ENCODE data around the gene LAIR1.

LAIR1 gene

DNA sequence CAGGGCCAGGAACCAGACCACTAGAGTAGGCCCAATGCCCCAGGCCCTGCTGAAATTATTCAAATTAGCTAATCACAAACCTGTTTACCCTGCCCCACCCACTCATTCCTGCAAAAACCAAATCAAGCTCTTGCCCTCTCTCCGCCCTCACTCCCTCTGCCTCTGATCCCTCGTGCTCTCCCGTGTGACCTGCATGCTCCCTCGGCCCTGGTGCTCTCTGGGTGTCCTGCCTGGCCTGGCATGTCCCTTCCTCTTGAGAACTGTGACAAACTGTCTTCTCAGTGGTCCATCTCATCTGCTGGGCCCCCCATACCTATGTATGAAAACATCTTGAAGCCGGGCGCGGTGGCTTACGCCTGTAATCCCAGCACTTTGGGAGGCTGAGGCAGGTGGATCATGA, 38.3 kb upstream of the LAIR1 start:
- H3K4me3 ChIP-seq (ENCODE audit: low read depth, low read length) = no peak overlapping the region
- TF ChIP-seq, protein P1, sequence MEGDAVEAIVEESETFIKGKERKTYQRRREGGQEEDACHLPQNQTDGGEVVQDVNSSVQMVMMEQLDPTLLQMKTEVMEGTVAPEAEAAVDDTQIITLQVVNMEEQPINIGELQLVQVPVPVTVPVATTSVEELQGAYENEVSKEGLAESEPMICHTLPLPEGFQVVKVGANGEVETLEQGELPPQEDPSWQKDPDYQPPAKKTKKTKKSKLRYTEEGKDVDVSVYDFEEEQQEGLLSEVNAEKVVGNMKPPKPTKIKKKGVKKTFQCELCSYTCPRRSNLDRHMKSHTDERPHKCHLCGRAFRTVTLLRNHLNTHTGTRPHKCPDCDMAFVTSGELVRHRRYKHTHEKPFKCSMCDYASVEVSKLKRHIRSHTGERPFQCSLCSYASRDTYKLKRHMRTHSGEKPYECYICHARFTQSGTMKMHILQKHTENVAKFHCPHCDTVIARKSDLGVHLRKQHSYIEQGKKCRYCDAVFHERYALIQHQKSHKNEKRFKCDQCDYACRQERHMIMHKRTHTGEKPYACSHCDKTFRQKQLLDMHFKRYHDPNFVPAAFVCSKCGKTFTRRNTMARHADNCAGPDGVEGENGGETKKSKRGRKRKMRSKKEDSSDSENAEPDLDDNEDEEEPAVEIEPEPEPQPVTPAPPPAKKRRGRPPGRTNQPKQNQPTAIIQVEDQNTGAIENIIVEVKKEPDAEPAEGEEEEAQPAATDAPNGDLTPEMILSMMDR (IDR thresholded peaks at IDR 0.05; ENCODE audit: low read depth, low read length) = no peak

DNA sequence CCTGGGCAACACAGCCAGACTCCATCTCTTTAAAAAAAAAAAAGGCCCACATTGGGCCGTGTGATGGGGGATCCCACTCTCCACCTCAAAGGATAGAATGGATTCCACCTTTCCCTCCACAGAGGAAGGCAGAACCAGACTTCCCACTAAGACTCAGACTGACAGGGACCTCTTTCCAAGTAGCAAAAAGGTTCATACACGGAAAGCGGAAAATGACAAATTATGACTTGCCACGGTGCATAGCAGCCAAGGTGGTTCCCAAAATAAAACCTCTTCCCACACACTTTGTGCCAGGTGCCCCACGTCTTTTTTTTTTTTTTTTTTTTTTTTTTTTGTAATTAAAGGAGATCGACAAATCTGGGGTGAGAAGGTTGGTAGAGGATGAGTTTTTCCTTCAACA, 36.2 kb upstream of the LAIR1 start:
- no peak overlapping the region for H3K4me3 ChIP-seq (ENCODE audit: low read depth, low read length)

DNA sequence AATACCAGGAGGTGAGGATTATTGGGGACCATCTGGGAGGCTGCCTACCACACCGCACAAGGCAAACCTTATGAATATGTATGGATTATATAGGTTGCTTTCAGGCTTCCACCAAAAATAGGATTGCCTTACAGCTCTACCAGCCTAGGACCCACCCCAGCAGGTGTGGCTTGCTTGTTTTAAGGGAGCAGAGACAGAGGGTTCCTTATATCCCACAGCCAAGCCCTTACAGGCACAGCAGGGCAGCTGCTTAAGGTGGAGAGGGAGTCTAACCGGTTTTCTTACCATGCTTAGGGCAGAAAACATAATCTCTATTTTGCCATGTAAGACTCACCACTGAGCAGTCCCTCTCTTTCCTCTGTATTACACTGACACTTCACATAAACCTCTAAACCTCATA, 34.5 kb upstream of the LAIR1 start:
- no peak overlapping the region for H3K4me3 ChIP-seq (ENCODE audit: low read depth, low read length)
- TF ChIP-seq, protein P1 (IDR thresholded peaks at IDR 0.05; ENCODE audit: low read depth, low read length) = no peak

More for the DNA sequence above, 36.2 kb upstream of the LAIR1 start:
- TF ChIP-seq, protein P1 (IDR thresholded peaks at IDR 0.05; ENCODE audit: low read depth, low read length) = no peak

DNA sequence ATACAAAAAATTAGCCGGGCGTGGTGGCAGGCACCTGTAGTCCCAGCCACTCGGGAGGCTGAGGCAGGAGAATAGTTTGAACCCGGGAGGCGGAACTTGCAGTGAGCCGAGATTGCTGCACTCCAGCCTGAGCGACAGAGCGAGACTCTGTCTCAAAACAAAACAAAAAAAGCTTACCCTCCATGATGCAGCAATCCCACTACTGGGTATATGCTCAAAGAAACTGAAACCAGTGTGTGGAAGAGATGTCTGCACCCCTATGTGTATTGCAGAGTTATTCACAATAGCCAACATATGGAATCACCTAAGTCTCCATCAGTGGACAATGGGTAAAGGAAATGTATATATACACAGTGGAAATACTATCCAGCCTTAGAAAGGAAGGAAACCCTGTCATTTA, 31.0 kb upstream of the LAIR1 start:
- H3K4me3 ChIP-seq (ENCODE audit: low read depth, low read length) = no peak overlapping the region
- TF ChIP-seq, protein P1 (IDR thresholded peaks at IDR 0.05; ENCODE audit: low read depth, low read length) = no peak

DNA sequence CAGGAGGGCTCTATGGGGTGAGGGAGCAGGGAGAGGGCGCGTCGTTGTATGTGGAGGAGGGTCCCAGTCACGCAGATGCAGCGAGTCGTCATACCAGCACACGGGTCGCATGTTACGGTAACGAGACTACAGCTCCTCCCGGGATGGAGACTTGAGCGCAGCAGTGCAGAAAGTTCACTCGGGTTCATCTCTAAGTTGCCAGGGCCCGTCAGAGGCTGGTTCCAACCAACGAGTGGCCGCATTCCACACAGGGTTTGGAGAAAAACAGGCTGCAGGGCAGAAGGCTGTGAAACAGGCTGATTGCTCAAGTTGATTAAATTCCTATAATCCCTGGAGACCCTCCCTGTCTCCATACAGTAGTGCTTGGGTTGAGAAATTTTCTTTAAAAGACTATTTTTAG, 28.6 kb upstream of the LAIR1 start:
- no peak overlapping the region for H3K4me3 ChIP-seq (ENCODE audit: low read depth, low read length)
- TF ChIP-seq, protein P1 (IDR thresholded peaks at IDR 0.05; ENCODE audit: low read depth, low read length) = no peak

DNA sequence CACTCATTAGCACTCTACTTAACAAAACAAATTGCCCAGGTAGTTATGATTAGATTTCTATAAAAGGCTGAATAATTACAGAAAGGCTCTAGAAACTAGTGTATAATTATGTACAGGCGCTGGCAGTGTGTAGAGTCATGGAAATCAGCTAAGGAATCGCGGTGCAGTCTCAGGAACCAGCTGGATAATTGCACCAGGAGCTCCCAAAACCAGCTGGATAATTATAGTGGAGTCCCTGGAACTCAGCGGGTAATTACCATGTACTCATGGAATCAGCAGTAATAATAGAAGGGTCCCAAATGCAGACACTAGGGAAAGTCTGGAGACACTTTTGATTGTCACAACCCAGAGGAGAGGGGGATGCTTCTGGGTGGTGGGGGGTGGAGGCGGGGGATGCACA, 27.4 kb upstream of the LAIR1 start:
- TF ChIP-seq, protein P1 (IDR thresholded peaks at IDR 0.05; ENCODE audit: low read depth, low read length) = no peak
- H3K4me3 ChIP-seq (ENCODE audit: low read depth, low read length) = no peak overlapping the region

DNA sequence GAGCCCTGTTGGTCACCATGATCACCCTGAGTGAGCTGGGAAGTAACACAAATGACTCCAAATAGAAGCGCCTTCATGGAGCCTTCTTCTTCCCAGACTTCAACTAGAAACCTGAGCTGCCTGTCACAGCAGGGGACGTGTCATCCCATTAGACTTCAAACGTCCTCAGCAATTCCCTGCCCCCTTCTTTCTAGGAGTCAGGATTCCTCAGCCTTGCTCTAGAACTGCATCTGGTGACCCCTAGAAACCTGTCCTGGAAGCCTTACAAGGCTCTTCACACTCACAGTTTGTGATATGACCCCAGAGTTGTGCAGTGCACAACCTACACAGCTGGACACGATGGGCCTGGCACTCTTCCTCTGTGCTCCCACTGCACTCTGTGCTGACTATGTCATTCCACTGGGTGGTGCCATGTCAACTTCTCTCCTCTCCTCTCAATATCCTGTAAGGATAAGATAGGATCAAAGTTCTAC, 26.9 kb upstream of the LAIR1 start:
- TF ChIP-seq, protein P1 (IDR thresholded peaks at IDR 0.05; ENCODE audit: low read depth, low read length) = no peak
- no peak overlapping the region for H3K4me3 ChIP-seq (ENCODE audit: low read depth, low read length)
